ENCODE measurements around the gene FOXL3.

Gene FOXL3

DNA sequence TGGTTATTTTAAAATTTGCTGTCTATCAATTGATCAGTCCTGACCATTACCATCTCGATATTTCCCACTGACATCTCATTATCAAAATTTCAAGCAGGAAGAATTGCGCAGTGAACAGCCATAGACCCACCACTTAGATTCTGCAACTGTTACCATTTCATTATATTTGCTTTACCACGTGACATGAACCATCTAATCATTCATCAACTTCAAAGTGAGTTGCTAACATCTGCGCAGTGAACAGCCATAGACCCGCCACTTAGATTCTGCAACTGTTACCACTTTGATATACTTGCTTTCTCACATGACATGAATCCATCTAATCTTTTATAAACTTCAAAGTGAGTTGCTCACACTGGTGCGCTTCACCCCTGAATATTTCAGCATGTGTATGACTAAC is 22.5 kb downstream of the FOXL3 start:
- Histone ChIP-seq H3K9me3 (ENCODE audit: control extremely low read depth in 1 of 5, control insufficient read depth in 4 of 5, insufficient read depth in 2 of 5, low read depth in 1 of 5, low read length in 4 of 5) (peaks cover 0 to 11% (median 3%) of the 10 kb centered on the region in 5 experiments), H3K36me3 (ENCODE audit: control insufficient read depth in 4 of 4, insufficient read depth in 4 of 4, low read length in 3 of 4) (no peaks in the 10 kb centered on the region), H3K27me3 (replicated peaks in 2 of 5; ENCODE audit: control insufficient read depth in 4 of 5, insufficient read depth in 5 of 5, low read length in 4 of 5) (peaks cover 0 to 44% (median 10%) of the 10 kb centered on the region in 5 experiments), H3K4me3 (ENCODE audit: control insufficient read depth in 1 of 7, extremely low read depth in 1 of 7, insufficient read depth in 4 of 7, low read depth in 2 of 7, low read length in 6 of 7) (no peak overlapping the region), H3K27ac (ENCODE audit: insufficient read depth in 1 of 2, low read depth in 1 of 2, low read length in 2 of 2, poor library complexity in 1 of 2, severe bottlenecking in 2 of 2) (no peak overlapping the region), H3K4me1 (ENCODE audit: control extremely low read depth in 1 of 4, control insufficient read depth in 4 of 4, insufficient read depth in 4 of 4, low read length in 3 of 4) (no peaks in the 10 kb centered on the region)
- ChIA-PET CTCF (no interaction called here), POLR2A (no interaction called here)
- no peak for DNase-seq
- 79% methylated on average over 6 of the region's 6 CpGs for WGBS (ENCODE audit: insufficient coverage)

DNA sequence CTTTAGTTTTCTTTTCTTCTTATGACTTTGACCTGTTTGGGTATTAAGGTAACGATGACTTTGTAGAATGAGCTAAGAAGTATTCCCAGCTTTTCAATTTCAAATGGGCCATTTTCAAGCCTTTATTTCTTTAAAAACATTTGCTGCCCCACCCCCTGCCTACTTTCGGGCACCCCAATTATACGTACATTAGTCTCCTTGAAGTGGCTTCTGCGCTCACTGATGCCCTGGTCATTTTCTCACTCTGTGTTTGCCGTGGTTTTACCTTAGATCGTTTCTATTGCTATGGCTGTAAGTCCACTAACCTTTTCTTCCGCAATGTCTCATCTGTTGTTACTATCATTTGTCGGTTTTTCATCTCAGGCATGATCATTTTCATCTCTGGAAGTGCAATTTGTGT is 24.9 kb downstream of the FOXL3 start:
- POLR2A ChIA-PET: no interaction called here
- peaks cover 0 to 66% (median 10%) of the 10 kb centered on the region in 5 experiments for H3K27me3 ChIP-seq (replicated peaks in 2 of 5; ENCODE audit: control insufficient read depth in 4 of 5, insufficient read depth in 5 of 5, low read length in 4 of 5)
- H3K4me3 ChIP-seq (ENCODE audit: control insufficient read depth in 1 of 7, extremely low read depth in 1 of 7, insufficient read depth in 4 of 7, low read depth in 2 of 7, low read length in 6 of 7): no peak overlapping the region
- H3K27ac ChIP-seq (ENCODE audit: insufficient read depth in 1 of 2, low read depth in 1 of 2, low read length in 2 of 2, poor library complexity in 1 of 2, severe bottlenecking in 2 of 2): no peak overlapping the region
- no peak for DNase-seq
- peaks cover 0 to 5% (median 4%) of the 10 kb centered on the region in 5 experiments for H3K9me3 ChIP-seq (ENCODE audit: control extremely low read depth in 1 of 5, control insufficient read depth in 4 of 5, insufficient read depth in 2 of 5, low read depth in 1 of 5, low read length in 4 of 5)
- 96% methylated on average over 5 of the region's 8 CpGs for WGBS (ENCODE audit: insufficient coverage)
- H3K36me3 ChIP-seq (ENCODE audit: control insufficient read depth in 4 of 4, insufficient read depth in 4 of 4, low read length in 3 of 4): no peaks in the 10 kb centered on the region
- no peaks in the 10 kb centered on the region for H3K4me1 ChIP-seq (ENCODE audit: control extremely low read depth in 1 of 4, control insufficient read depth in 4 of 4, insufficient read depth in 4 of 4, low read length in 3 of 4)
- CTCF ChIA-PET: no interaction called here

DNA sequence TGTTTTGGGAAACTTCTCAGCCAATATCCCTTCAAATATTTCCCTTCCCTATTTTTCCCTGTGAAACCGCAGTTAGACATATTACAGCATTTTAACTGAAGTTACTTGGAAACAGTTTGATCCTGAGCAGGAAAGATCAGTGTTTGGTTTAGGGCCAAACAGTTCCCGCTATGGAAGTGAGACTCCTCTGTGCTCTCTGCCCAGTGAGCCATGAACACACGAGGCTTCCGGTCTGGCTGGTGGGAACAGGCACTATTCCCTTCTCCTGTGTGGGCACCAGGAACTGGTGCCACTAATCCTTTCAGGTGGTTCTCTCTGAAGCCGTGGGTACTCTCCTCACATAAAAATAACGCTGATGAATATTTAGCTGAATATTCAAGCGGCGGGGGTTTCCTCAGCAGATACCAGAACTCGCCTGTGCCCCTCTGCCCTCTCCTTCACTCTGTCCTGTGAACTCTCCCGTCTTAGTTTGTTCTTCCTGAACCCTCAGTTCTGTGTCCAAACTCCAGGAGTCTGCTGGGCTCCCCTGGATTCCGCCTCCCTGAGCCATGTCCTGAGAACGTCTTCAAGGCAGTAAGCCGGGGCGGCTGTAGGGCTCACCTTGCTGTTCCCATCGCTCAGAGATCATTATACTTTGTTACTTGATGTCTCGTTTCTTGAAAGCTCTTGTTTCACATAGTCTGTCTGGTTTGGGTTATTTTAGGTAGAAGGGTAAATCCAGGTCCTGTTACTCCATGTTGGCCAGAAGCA is 25.7 kb downstream of the FOXL3 start:
- 94% methylated on average over 15 of the region's 16 CpGs for WGBS (ENCODE audit: insufficient coverage)
- no peak overlapping the region for H3K27ac ChIP-seq (ENCODE audit: insufficient read depth in 1 of 2, low read depth in 1 of 2, low read length in 2 of 2, poor library complexity in 1 of 2, severe bottlenecking in 2 of 2)
- H3K9me3 ChIP-seq (ENCODE audit: control extremely low read depth in 1 of 5, control insufficient read depth in 4 of 5, insufficient read depth in 2 of 5, low read depth in 1 of 5, low read length in 4 of 5): peaks cover 0 to 5% (median 4%) of the 10 kb centered on the region in 5 experiments
- ChIA-PET CTCF (no interaction called here), POLR2A (no interaction called here)
- no peaks in the 10 kb centered on the region for H3K4me1 ChIP-seq (ENCODE audit: control extremely low read depth in 1 of 4, control insufficient read depth in 4 of 4, insufficient read depth in 4 of 4, low read length in 3 of 4)
- DNase-seq: no peak
- H3K36me3 ChIP-seq (ENCODE audit: control insufficient read depth in 4 of 4, insufficient read depth in 4 of 4, low read length in 3 of 4): no peaks in the 10 kb centered on the region
- peaks cover 0 to 74% (median 11%) of the 10 kb centered on the region in 5 experiments for H3K27me3 ChIP-seq (replicated peaks in 2 of 5; ENCODE audit: control insufficient read depth in 4 of 5, insufficient read depth in 5 of 5, low read length in 4 of 5)
- no peak overlapping the region for H3K4me3 ChIP-seq (ENCODE audit: control insufficient read depth in 1 of 7, extremely low read depth in 1 of 7, insufficient read depth in 4 of 7, low read depth in 2 of 7, low read length in 6 of 7)

DNA sequence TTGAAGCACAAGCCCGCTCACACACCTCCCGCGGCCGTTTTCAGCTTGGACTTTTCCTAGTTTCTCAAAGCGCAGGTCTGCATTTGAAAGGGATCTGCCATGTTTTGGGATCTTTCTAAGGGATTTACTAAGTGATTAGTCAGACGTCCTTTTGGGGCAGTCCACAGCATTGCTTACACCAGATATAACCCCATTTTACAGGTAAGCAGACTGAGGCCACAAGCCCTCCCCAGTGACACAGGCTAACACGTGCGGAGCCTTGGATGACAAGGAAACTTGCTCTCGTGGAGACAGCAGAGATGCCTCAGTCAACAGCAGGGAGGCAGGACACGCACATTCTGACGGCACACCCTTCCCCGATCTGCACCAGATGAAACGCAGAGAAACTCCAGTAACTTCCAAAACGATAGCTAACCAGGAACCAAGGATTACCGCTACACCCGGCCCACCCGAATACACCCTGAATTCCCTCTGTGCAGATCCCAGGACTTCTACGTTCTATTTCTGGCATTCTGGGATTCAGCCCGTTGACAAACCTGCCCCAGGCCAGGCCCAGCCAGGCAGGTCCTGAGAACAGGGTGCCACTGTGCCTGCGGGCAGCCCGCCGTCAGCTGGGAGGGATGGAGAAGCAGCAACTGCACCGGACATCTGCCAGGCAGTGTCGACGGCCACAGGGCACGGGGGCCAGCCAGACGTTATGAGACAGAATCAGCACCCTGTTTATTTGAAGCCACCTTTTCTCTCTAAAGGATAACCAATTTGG is 27.9 kb downstream of the FOXL3 start:
- Histone ChIP-seq H3K27ac (ENCODE audit: insufficient read depth in 1 of 2, low read depth in 1 of 2, low read length in 2 of 2, poor library complexity in 1 of 2, severe bottlenecking in 2 of 2) (no peak overlapping the region), H3K4me1 (ENCODE audit: control extremely low read depth in 1 of 4, control insufficient read depth in 4 of 4, insufficient read depth in 4 of 4, low read length in 3 of 4) (peaks cover 0 to 3% (median 1%) of the 10 kb centered on the region in 4 experiments), H3K36me3 (ENCODE audit: control insufficient read depth in 4 of 4, insufficient read depth in 4 of 4, low read length in 3 of 4) (no peaks in the 10 kb centered on the region), H3K4me3 (ENCODE audit: control insufficient read depth in 1 of 7, extremely low read depth in 1 of 7, insufficient read depth in 4 of 7, low read depth in 2 of 7, low read length in 6 of 7) (no peak overlapping the region), H3K27me3 (replicated peaks in 2 of 5; ENCODE audit: control insufficient read depth in 4 of 5, insufficient read depth in 5 of 5, low read length in 4 of 5) (peaks cover 0 to 58% (median 8%) of the 10 kb centered on the region in 5 experiments), H3K9me3 (ENCODE audit: control extremely low read depth in 1 of 5, control insufficient read depth in 4 of 5, insufficient read depth in 2 of 5, low read depth in 1 of 5, low read length in 4 of 5) (peaks cover 0 to 5% (median 4%) of the 10 kb centered on the region in 5 experiments)
- ChIA-PET CTCF (interaction anchor here (1.2 to 1.3 kb wide), 3 partner anchors 11 to 456 kb away, joined by 3 to 5 read pairs (median 4); no protein-coding TSS in a partner anchor), POLR2A (no interaction called here)
- WGBS (ENCODE audit: insufficient coverage): 96% methylated on average over 25 of the region's 27 CpGs
- no peak for DNase-seq

DNA sequence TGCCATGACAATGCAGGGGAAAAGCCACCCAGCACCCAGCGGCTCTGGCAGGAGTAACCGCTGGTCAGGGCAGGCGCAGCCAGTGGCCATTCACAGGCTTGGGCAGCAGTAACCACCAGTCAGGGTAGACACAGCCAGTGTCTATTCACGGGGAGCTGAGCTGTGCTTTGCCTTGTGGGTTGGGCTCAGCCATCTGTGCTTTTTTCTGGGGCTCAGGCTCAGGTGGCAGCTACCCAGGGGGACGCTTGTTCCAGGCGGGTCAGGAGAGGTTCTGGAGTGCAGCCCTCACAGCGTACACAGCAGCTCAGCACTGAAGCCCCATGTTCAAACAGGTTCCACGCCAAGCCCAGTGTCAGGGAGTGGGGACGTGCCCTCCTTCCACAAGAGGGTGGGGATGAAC is 28.5 kb downstream of the FOXL3 start:
- POLR2A ChIA-PET: no interaction called here
- CTCF ChIA-PET: interaction anchor here (1.3 kb wide), 1 partner anchor 455 kb away, joined by 5 read pairs; no protein-coding TSS in a partner anchor
- Histone ChIP-seq H3K4me3 (ENCODE audit: control insufficient read depth in 1 of 7, extremely low read depth in 1 of 7, insufficient read depth in 4 of 7, low read depth in 2 of 7, low read length in 6 of 7) (no peak overlapping the region), H3K9me3 (ENCODE audit: control extremely low read depth in 1 of 5, control insufficient read depth in 4 of 5, insufficient read depth in 2 of 5, low read depth in 1 of 5, low read length in 4 of 5) (peaks cover 0 to 5% (median 4%) of the 10 kb centered on the region in 5 experiments), H3K27me3 (replicated peaks in 2 of 5; ENCODE audit: control insufficient read depth in 4 of 5, insufficient read depth in 5 of 5, low read length in 4 of 5) (peaks cover 2 to 55% (median 8%) of the 10 kb centered on the region in 5 experiments), H3K27ac (ENCODE audit: insufficient read depth in 1 of 2, low read depth in 1 of 2, low read length in 2 of 2, poor library complexity in 1 of 2, severe bottlenecking in 2 of 2) (no peak overlapping the region), H3K4me1 (ENCODE audit: control extremely low read depth in 1 of 4, control insufficient read depth in 4 of 4, insufficient read depth in 4 of 4, low read length in 3 of 4) (peaks cover 0 to 3% (median 1%) of the 10 kb centered on the region in 4 experiments), H3K36me3 (ENCODE audit: control insufficient read depth in 4 of 4, insufficient read depth in 4 of 4, low read length in 3 of 4) (no peaks in the 10 kb centered on the region)
- 91% methylated on average over 8 of the region's 9 CpGs for WGBS (ENCODE audit: insufficient coverage)
- no peak for DNase-seq

DNA sequence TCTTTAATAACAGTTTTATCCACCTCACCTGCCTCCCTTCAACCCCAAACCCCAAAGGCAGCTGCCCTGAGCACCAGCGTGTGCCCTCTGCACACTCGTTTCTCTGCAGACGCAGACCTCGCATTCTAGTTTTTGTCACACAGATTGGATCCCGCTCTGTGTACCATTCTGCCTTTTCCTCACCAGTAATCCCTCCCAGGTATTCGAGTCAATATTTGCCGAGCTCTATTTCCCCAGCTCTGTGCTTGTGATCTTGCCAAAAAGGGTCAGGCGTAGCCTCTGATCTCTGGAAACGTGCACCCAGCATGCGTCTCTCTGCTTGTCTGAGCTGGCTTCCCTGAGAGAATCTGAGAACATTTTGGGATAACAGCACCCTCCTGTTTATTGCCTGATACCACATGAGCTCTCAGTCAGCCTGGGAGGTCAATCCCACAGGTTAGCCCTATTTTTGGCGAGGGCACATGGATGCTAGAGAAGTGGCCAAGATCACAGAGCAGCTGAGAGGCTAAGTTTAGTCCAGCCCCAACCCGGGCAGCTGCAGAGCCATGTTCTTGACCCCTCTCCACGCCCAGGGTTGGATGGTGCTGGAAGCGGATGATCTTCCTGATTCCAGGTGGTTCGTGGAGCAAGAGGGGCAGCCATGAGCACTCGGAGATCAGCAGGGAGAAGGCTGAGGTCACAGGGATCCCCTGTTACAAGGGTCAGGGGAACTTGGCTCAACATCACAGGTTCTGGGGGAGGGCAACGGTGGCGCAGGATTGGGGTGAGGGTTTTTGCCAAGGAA is 29.1 kb downstream of the FOXL3 start:
- H3K27me3 ChIP-seq (replicated peaks in 2 of 5; ENCODE audit: control insufficient read depth in 4 of 5, insufficient read depth in 5 of 5, low read length in 4 of 5): peaks cover 2 to 55% (median 5%) of the 10 kb centered on the region in 5 experiments
- CTCF ChIA-PET: interaction anchor here (1.3 kb wide), 1 partner anchor 454 kb away, joined by 5 read pairs; no protein-coding TSS in a partner anchor

More for the DNA sequence above, 29.1 kb downstream of the FOXL3 start:
- POLR2A ChIA-PET: no interaction called here
- no peak overlapping the region for H3K27ac ChIP-seq (ENCODE audit: insufficient read depth in 1 of 2, low read depth in 1 of 2, low read length in 2 of 2, poor library complexity in 1 of 2, severe bottlenecking in 2 of 2)
- H3K9me3 ChIP-seq (ENCODE audit: control extremely low read depth in 1 of 5, control insufficient read depth in 4 of 5, insufficient read depth in 2 of 5, low read depth in 1 of 5, low read length in 4 of 5): peaks cover 0 to 5% (median 4%) of the 10 kb centered on the region in 5 experiments
- H3K36me3 ChIP-seq (ENCODE audit: control insufficient read depth in 4 of 4, insufficient read depth in 4 of 4, low read length in 3 of 4): no peaks in the 10 kb centered on the region
- DNase-seq: no peak
- 92% methylated on average over 15 of the region's 18 CpGs for WGBS (ENCODE audit: insufficient coverage)
- peaks cover 0 to 3% (median 1%) of the 10 kb centered on the region in 4 experiments for H3K4me1 ChIP-seq (ENCODE audit: control extremely low read depth in 1 of 4, control insufficient read depth in 4 of 4, insufficient read depth in 4 of 4, low read length in 3 of 4)
- no peak overlapping the region for H3K4me3 ChIP-seq (ENCODE audit: control insufficient read depth in 1 of 7, extremely low read depth in 1 of 7, insufficient read depth in 4 of 7, low read depth in 2 of 7, low read length in 6 of 7)

Data from common myeloid progenitor, CD34-positive (primary cell).